HFFc6 (cell line): ENCODE results near the gene QKI. TPM values are rescaled to one million over a fixed set of nuclear protein-coding genes. Genes with fewer than 3 reads are reported as not detected.

Experiments
- DNase-seq: peaks from one replicate; pipeline ENCODE4 v3.0.0-alpha.2; 2018
- H3K27ac Mint-ChIP-seq: 2 replicates; pipeline ENCODE4 v1.8.0; 2020; ENCODE audit warnings: mild to moderate bottlenecking, mixed read lengths
- H3K27me3 Mint-ChIP-seq: 2 replicates; pipeline ENCODE4 v1.8.0; 2021; ENCODE audit warnings: mild to moderate bottlenecking, moderate library complexity, mixed read lengths; ENCODE audit not compliant: insufficient read depth
- H3K36me3 Mint-ChIP-seq: 2 replicates; pipeline ENCODE4 v1.8.0; 2021; ENCODE audit warnings: low read depth, mixed read lengths
- H3K4me1 Mint-ChIP-seq: 2 replicates; pipeline ENCODE4 v1.8.0; 2020; ENCODE audit warnings: low read depth, mixed read lengths
- H3K4me3 Mint-ChIP-seq: 2 replicates; pipeline ENCODE4 v1.8.0; 2020; ENCODE audit warnings: mild to moderate bottlenecking, moderate library complexity, mixed read lengths
- H3K9me3 Mint-ChIP-seq: 2 replicates; pipeline ENCODE4 v1.8.0; 2020; ENCODE audit warnings: mild to moderate bottlenecking, mixed read lengths
- CTCF ChIP-seq: fragments of 200-600 bp; sonication (generic); IDR thresholded peaks from 2 replicates; pipeline ENCODE4 v1.5.0; 2021; ENCODE audit warnings: antibody characterized with exemption, mild to moderate bottlenecking
- total RNA-seq, 6 experiments: library from RNA; stranded (reverse); fragmentation: NEBNext Ultra II Directional; extraction: Animal tissue kit (Norgen Biotek cat#: 25700); gene quantifications; 2 replicates in 1 of 6; 3 replicates in 5 of 6; pipeline ENCODE4 v1.2.3, GENCODE V29; 2021

QKI gene
- total RNA-seq, 6 experiments from 2014 or later = 71.3 to 90.5 (median 85.1) TPM

- H3K27me3 Mint-ChIP-seq = no peaks in the 10 kb centered on the region; the same call in 1 of the 2 replicates
- no peak overlapping the region for H3K27ac Mint-ChIP-seq
- H3K9me3 Mint-ChIP-seq = no peaks in the 10 kb centered on the region
- TF ChIP-seq CTCF = no peak
- no peak for DNase-seq
- no peak overlapping the region for H3K4me3 Mint-ChIP-seq
- H3K36me3 Mint-ChIP-seq = peaks cover 38% of the 10 kb centered on the region
- peaks cover 42% of the 10 kb centered on the region for H3K4me1 Mint-ChIP-seq
These were observed 48.7 kb downstream of the QKI start for GRCh38 chr6:163463180-163463579.

GRCh38 chr6:163463795-163464194 lies 49.3 kb downstream of the QKI start:
- H3K27ac Mint-ChIP-seq = no peak overlapping the region
- peaks cover 41% of the 10 kb centered on the region for H3K36me3 Mint-ChIP-seq
- H3K4me1 Mint-ChIP-seq = peaks cover 42% of the 10 kb centered on the region
- no peak overlapping the region for H3K4me3 Mint-ChIP-seq
- H3K27me3 Mint-ChIP-seq = no peaks in the 10 kb centered on the region; the same call in 1 of the 2 replicates
- TF ChIP-seq CTCF = no peak
- H3K9me3 Mint-ChIP-seq = no peaks in the 10 kb centered on the region; the same call in 1 of the 2 replicates
- DNase-seq = no peak

- Mint-ChIP-seq H3K27ac (no peak overlapping the region), H3K4me3 (no peak overlapping the region), H3K27me3 (no peaks in the 10 kb centered on the region; the same call in 1 of the 2 replicates), H3K4me1 (peaks cover 14% of the 10 kb centered on the region), H3K9me3 (peaks cover 26% of the 10 kb centered on the region), H3K36me3 (peaks cover 49% of the 10 kb centered on the region)
- no peak for DNase-seq
- no peak for TF ChIP-seq CTCF
These were observed 52.4 kb downstream of the QKI start for GRCh38 chr6:163466839-163467390.

GRCh38 chr6:163468738-163469137 lies 54.2 kb downstream of the QKI start:
- DNase-seq = no peak
- Mint-ChIP-seq H3K36me3 (peaks cover 65% of the 10 kb centered on the region), H3K4me3 (no peak overlapping the region), H3K4me1 (peaks cover 23% of the 10 kb centered on the region), H3K27me3 (no peaks in the 10 kb centered on the region; the same call in 1 of the 2 replicates), H3K27ac (no peak overlapping the region), H3K9me3 (peaks cover 26% of the 10 kb centered on the region)
- TF ChIP-seq CTCF = no peak

- H3K9me3 Mint-ChIP-seq = peaks cover 26% of the 10 kb centered on the region
- no peak overlapping the region for H3K27ac Mint-ChIP-seq
- H3K36me3 Mint-ChIP-seq = peaks cover 59% of the 10 kb centered on the region
- no peak for DNase-seq
- no peak for TF ChIP-seq CTCF
- H3K4me1 Mint-ChIP-seq = peaks cover 30% of the 10 kb centered on the region
- no peak overlapping the region for H3K4me3 Mint-ChIP-seq
- no peaks in the 10 kb centered on the region; the same call in 1 of the 2 replicates for H3K27me3 Mint-ChIP-seq
These were observed 55.0 kb downstream of the QKI start for GRCh38 chr6:163469459-163469985.
